Spinal cord (tissue), 10 donors: ENCODE results near the gene NTRK3. TPM values are rescaled to one million over a fixed set of nuclear protein-coding genes. Genes with fewer than 3 reads are reported as not detected.
"Not testable (repeated sequence)": the region's sequence is repeated elsewhere in the genome, so short reads cannot be mapped to it uniquely, and the experiment has no call there.

Experiments used
- DNase-seq, 6 donors: peaks; one replicate each; pipeline versions ENCODE4 v3.0.0 to v3.0.0-alpha.2; 2013 to 2015; ENCODE audit warnings: low spot score in 6 of 6, low read depth in 4 of 6
- H3K27ac ChIP-seq: one replicate; pipeline ENCODE4 v1.5.1; 2013; ENCODE audit warnings: low read depth, low read length, control low read depth
- H3K27me3 ChIP-seq: one replicate; pipeline ENCODE4 v1.6.1; 2013; ENCODE audit warnings: low read length; ENCODE audit not compliant: control insufficient read depth, insufficient read depth
- H3K36me3 ChIP-seq: one replicate; pipeline ENCODE4 v1.6.1; 2013; ENCODE audit warnings: low read length; ENCODE audit not compliant: control insufficient read depth, insufficient read depth
- H3K4me1 ChIP-seq: one replicate; pipeline ENCODE4 v1.6.1; 2013; ENCODE audit warnings: low read length; ENCODE audit not compliant: control insufficient read depth, insufficient read depth
- H3K4me3 ChIP-seq: one replicate; pipeline ENCODE4 v1.5.1; 2013; ENCODE audit warnings: low read depth, low read length, control low read depth
- H3K9me3 ChIP-seq: one replicate; pipeline ENCODE4 v1.6.1; 2013; ENCODE audit warnings: low read length; ENCODE audit not compliant: control insufficient read depth, insufficient read depth
- WGBS: methylation state at CpG from one replicate; pipeline ENCODE4 v1.1.5; 2013; ENCODE audit warnings: missing lambda C conversion rate; ENCODE audit not compliant: insufficient coverage; 5-methylcytosine and 5-hydroxymethylcytosine counted together
- polyA plus RNA-seq, 2 donors: library from polyadenylated mRNA; unstranded; fragments of 120-200 nt; gene quantifications; one replicate each; pipeline ENCODE4 v1.2.1, GENCODE V29; 2013; ENCODE audit not compliant: insufficient read length in 2 of 2
- total RNA-seq, 2 donors: library from RNA; depleted of rRNA in 1 of 2; stranded (reverse); fragments of 120-200 nt in 1 of 2; fragments of >200 nt in 1 of 2; gene quantifications; one replicate each; pipeline versions ENCODE4 v1.2.3 to v1.2.4, GENCODE V29; 2013 to 2014
- donor health status: healthy.

NTRK3 gene
- total and polyA plus RNA-seq, 4 donors, result 49.5 to 68.1 (median 60.9) TPM

DNA sequence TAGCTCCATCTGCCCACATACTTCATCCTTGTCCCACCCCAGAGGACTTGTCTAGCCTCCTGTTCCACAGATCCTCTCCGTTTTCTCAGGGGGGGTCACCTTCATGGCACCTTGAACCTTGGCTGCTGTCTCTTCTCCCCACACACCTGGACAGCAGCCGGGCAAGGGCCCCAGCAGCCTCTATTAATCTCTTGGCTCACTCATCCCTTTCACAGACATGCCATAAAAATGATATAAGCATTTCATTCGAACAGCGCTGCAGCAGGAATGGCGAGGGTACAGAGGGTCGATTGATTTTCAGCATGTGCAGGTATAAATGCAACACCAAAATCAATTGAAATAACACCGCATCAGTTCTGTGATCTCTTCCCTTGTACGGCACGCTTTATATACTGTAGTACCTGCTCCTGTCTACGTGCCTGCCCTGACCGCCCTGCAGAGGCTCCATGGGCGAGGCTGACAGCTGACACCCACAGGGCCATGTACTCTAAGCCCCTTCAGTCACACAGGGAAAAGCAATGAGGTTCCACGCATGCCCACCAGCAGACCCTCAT is 209.9 kb downstream of the NTRK3 start:
- 86% methylated on average over 12 of the region's 13 CpGs for WGBS
- Histone ChIP-seq H3K36me3 (no peaks in the 10 kb centered on the region), H3K4me3 (no peak overlapping the region), H3K27me3 (no peaks in the 10 kb centered on the region), H3K27ac (no peak overlapping the region), H3K4me1 (peaks cover 4% of the 10 kb centered on the region), H3K9me3 (no peaks in the 10 kb centered on the region)
- peak in 1 of 6 donors; percentile 50 for DNase-seq

- H3K27me3 ChIP-seq, result no peaks in the 10 kb centered on the region
- H3K9me3 ChIP-seq, result no peaks in the 10 kb centered on the region
- H3K4me1 ChIP-seq, result peaks cover 4% of the 10 kb centered on the region
- WGBS, result no CpG with 5 or more reads among the region's 1 CpG
- no peaks in the 10 kb centered on the region for H3K36me3 ChIP-seq
- DNase-seq, result no peak
- H3K27ac ChIP-seq, result no peak overlapping the region
- no peak overlapping the region for H3K4me3 ChIP-seq
These were observed 213.1 kb downstream of the NTRK3 start for GRCh38 chr15:88043396-88043795.

- no peaks in the 10 kb centered on the region for H3K27me3 ChIP-seq
- no peaks in the 10 kb centered on the region for H3K36me3 ChIP-seq
- DNase-seq, result peak in 1 of 6 donors; percentile 63
- no peak overlapping the region for H3K27ac ChIP-seq
- 81% methylated on average over 3 of the region's 5 CpGs for WGBS
- peaks cover 14% of the 10 kb centered on the region for H3K4me1 ChIP-seq
- no peak overlapping the region for H3K4me3 ChIP-seq
- H3K9me3 ChIP-seq, result no peaks in the 10 kb centered on the region
These were observed 214.5 kb downstream of the NTRK3 start for GRCh38 chr15:88042047-88042446.

GRCh38 chr15:88040516-88040915 is 216.0 kb downstream of the NTRK3 start:
- H3K27me3 ChIP-seq, result no peaks in the 10 kb centered on the region
- H3K36me3 ChIP-seq, result no peaks in the 10 kb centered on the region
- no peak overlapping the region for H3K4me3 ChIP-seq
- H3K4me1 ChIP-seq, result peaks cover 15% of the 10 kb centered on the region
- no CpG with 5 or more reads among the region's 1 CpG for WGBS
- H3K27ac ChIP-seq, result no peak overlapping the region
- DNase-seq, result no peak
- H3K9me3 ChIP-seq, result no peaks in the 10 kb centered on the region

GRCh38 chr15:88038261-88038660 is 218.3 kb downstream of the NTRK3 start:
- DNase-seq, result no peak
- Histone ChIP-seq H3K36me3 (no peaks in the 10 kb centered on the region), H3K4me3 (no peak overlapping the region), H3K27ac (no peak overlapping the region), H3K4me1 (peaks cover 18% of the 10 kb centered on the region), H3K9me3 (no peaks in the 10 kb centered on the region), H3K27me3 (no peaks in the 10 kb centered on the region)
- 93% methylated on average over 3 of the region's 4 CpGs for WGBS

DNA sequence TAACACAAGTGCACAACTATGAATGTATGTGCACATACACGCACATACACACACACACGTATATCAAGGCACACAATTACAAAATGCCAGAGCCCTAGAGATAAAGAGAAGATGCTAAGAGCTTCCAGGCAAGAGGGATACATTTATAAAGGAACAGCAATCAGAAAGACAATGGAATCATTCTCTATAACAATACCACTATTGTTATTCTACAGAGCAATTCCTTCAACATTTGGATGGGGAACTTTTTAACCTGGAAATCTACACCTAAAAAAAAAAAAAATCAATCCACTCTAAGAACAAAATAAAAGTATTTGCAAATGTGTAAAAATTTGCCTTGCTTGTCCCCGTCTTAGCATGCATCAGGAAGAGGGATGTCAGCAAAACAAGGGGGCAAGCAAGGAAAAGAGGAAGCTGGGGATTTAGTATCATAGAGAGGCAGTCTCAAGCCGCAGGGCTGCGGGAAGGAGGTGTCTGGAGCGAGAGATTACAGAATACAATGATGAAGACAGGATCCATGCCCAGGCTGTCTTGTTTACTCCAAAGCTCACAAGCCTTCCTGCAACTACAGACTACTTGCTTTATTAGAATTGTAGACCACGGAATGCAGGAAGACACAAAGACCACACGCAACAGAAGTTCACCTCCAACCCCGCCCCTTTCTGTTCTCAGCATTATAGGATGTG is 220.2 kb downstream of the NTRK3 start:
- no peaks in the 10 kb centered on the region for H3K9me3 ChIP-seq
- no peak overlapping the region for H3K4me3 ChIP-seq
- H3K4me1 ChIP-seq, result peaks cover 14% of the 10 kb centered on the region
- DNase-seq, result no peak
- WGBS, result 88% methylated on average over 1 of the region's 9 CpGs
- H3K27ac ChIP-seq, result no peak overlapping the region
- no peaks in the 10 kb centered on the region for H3K27me3 ChIP-seq
- peaks cover 9% of the 10 kb centered on the region for H3K36me3 ChIP-seq

DNA sequence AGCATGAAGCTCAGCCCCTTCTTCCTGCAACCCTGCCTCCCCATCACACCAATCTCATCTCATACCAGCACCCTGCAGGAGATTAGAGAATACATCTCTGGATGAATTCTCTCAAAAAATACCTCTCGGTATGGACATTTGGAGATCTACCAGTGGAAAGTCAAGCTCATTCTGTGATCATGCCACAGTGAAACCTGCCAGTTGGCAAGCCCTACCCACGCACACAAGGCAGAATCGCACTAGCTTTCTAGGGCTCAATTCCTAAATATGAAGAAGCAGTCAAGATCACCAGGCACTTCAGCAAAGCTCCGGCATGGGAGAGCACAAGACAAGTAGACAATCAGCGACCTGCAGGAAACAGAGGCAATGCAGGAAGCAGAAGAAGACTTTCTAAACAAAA is 221.2 kb downstream of the NTRK3 start:
- WGBS, result 80% methylated on average over 4 of the region's 5 CpGs
- DNase-seq, result peak in 1 of 6 donors; percentile 34
- Histone ChIP-seq H3K27me3 (no peaks in the 10 kb centered on the region), H3K4me1 (peaks cover 14% of the 10 kb centered on the region), H3K4me3 (no peak overlapping the region), H3K9me3 (no peaks in the 10 kb centered on the region), H3K27ac (no peak overlapping the region), H3K36me3 (peaks cover 9% of the 10 kb centered on the region)

DNA sequence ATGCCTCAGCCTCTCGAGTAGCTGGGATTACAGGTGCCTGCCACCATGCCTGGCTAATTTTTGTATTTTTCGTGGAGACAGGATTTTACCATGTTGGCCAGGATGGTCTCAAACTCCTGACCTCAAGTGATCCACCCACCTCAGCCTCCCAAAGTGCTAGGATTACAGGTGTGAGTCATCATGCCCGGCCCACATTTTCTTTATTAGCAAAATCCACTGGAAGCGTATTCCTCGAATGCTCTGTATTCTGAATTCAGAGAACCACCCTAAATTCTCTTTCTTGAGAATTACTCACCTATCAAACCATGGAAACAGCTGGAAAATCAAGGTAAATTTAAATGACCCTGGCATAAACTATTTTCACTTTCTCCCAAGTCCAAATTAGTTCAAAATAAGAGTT is 223.1 kb downstream of the NTRK3 start:
- 100% methylated on average over 2 of the region's 5 CpGs for WGBS
- not testable (repeated sequence) for H3K36me3 ChIP-seq, H3K27ac ChIP-seq, H3K4me3 ChIP-seq, H3K9me3 ChIP-seq, DNase-seq, H3K27me3 ChIP-seq
- H3K4me1 ChIP-seq, result peaks cover 14% of the 10 kb centered on the region

GRCh38 chr15:88032787-88033186 is 223.8 kb downstream of the NTRK3 start:
- peaks cover 11% of the 10 kb centered on the region for H3K36me3 ChIP-seq
- H3K27me3 ChIP-seq, result no peaks in the 10 kb centered on the region
- no peak overlapping the region for H3K4me3 ChIP-seq
- peaks cover 9% of the 10 kb centered on the region for H3K4me1 ChIP-seq
- no peak overlapping the region for H3K27ac ChIP-seq
- DNase-seq, result no peak
- H3K9me3 ChIP-seq, result no peaks in the 10 kb centered on the region
- WGBS, result 100% methylated on average over 9 of the region's 13 CpGs

- WGBS, result 63% methylated on average over 2 of the region's 2 CpGs
- peaks cover 4% of the 10 kb centered on the region for H3K4me1 ChIP-seq
- DNase-seq, result no peak
- H3K27me3 ChIP-seq, result no peaks in the 10 kb centered on the region
- no peaks in the 10 kb centered on the region for H3K9me3 ChIP-seq
- H3K27ac ChIP-seq, result no peak overlapping the region
- peaks cover 14% of the 10 kb centered on the region for H3K36me3 ChIP-seq
- H3K4me3 ChIP-seq, result no peak overlapping the region
These were observed 225.1 kb downstream of the NTRK3 start for GRCh38 chr15:88031461-88031860.
